Activated CD8-positive, alpha-beta T cell treated with anti-CD3 and anti-CD28 coated beads for 36 hours (primary cell): ENCODE measurements around the gene SLC7A11. TPM values are rescaled to one million over a fixed set of nuclear protein-coding genes. Genes with fewer than 3 reads are reported as not detected.

ENCODE experiments used
- ATAC-seq: fragments of 200-7000 bp; cut with Tn5 transposase; one replicate; pipeline ENCODE4 v1.10.0; 2021; ENCODE audit warnings: mild to moderate bottlenecking, moderate library complexity
- CTCF ChIA-PET: fragments of 350-600 bp; sonication (Branson Sonifier 250); formaldehyde crosslinking; loops from one replicate; lab custom pipeline; 2021; ENCODE audit warnings: antibody characterized with exemption; lab: Charles Lee
- POLR2A ChIA-PET: fragments of 350-600 bp; sonication (Branson Sonifier 250); formaldehyde crosslinking; loops from one replicate; lab custom pipeline; 2021; ENCODE audit warnings: antibody characterized with exemption; lab: Charles Lee
- DNase-seq: peaks from one replicate; pipeline ENCODE4 v3.0.0-alpha.2; 2020
- H3K27ac Mint-ChIP-seq: one replicate; pipeline ENCODE4 v1.8.0; 2021; ENCODE audit warnings: mild to moderate bottlenecking, mixed read lengths
- H3K27me3 Mint-ChIP-seq: one replicate; pipeline ENCODE4 v1.8.0; 2021; ENCODE audit warnings: mixed read lengths
- H3K36me3 Mint-ChIP-seq: one replicate; pipeline ENCODE4 v1.8.0; 2021; ENCODE audit warnings: low read depth, mixed read lengths
- H3K4me1 Mint-ChIP-seq: one replicate; pipeline ENCODE4 v1.8.0; 2021; ENCODE audit warnings: low read depth, mixed read lengths
- H3K4me3 Mint-ChIP-seq: one replicate; pipeline ENCODE4 v1.8.0; 2021; ENCODE audit warnings: mild to moderate bottlenecking, moderate library complexity, mixed read lengths
- H3K9me3 Mint-ChIP-seq: one replicate; pipeline ENCODE4 v1.8.0; 2021; ENCODE audit warnings: mixed read lengths
- CTCF ChIP-seq: fragments of 200-600 bp; IDR thresholded peaks from one replicate; pipeline ENCODE4 v1.8.0; 2022; ENCODE audit warnings: antibody characterized with exemption, mild to moderate bottlenecking
- intact Hi-C: fragments of 100-400 bp; cut with micrococcal nuclease; formaldehyde crosslinking; loops from one replicate; pipeline ENCODE4 v1.10.0; 2022
- total RNA-seq, 2 experiments: library from RNA; stranded (reverse); gene quantifications; one replicate each; pipeline ENCODE4 v1.2.3, GENCODE V29; 2021

SLC7A11 gene
- total RNA-seq, 2 experiments from 2014 or later = 3.7 to 4.5 TPM

GRCh38 chr4:138275963-138276621, 33.9 kb upstream of the SLC7A11 start:
- ATAC-seq (no peak), DNase-seq (no peak)
- intact Hi-C loops = no loop called here
- CTCF ChIA-PET = no interaction called here
- Mint-ChIP-seq H3K4me1 (no peaks in the 10 kb centered on the region), H3K9me3 (no peaks in the 10 kb centered on the region), H3K4me3 (no peak overlapping the region), H3K27ac (no peak overlapping the region), H3K36me3 (no peaks in the 10 kb centered on the region), H3K27me3 (no peaks in the 10 kb centered on the region)
- TF ChIP-seq CTCF = no peak
- POLR2A ChIA-PET = no interaction called here

- no peak for ATAC-seq
- ChIA-PET CTCF (no interaction called here), POLR2A (no interaction called here)
- H3K27ac Mint-ChIP-seq = no peak overlapping the region
- no peaks in the 10 kb centered on the region for H3K9me3 Mint-ChIP-seq
- H3K27me3 Mint-ChIP-seq = no peaks in the 10 kb centered on the region
- no peak for TF ChIP-seq CTCF
- intact Hi-C loops = no loop called here
- no peaks in the 10 kb centered on the region for H3K4me1 Mint-ChIP-seq
- no peak overlapping the region for H3K4me3 Mint-ChIP-seq
- no peaks in the 10 kb centered on the region for H3K36me3 Mint-ChIP-seq
- no peak for DNase-seq
These were observed 33.1 kb upstream of the SLC7A11 start for GRCh38 chr4:138275216-138275615.

- peaks cover 2% of the 10 kb centered on the region for H3K9me3 Mint-ChIP-seq
- intact Hi-C loops = no loop called here
- ChIA-PET POLR2A (no interaction called here), CTCF (no interaction called here)
- DNase-seq (no peak), ATAC-seq (no peak)
- no peak for TF ChIP-seq CTCF
- H3K27ac Mint-ChIP-seq = no peak overlapping the region
- no peaks in the 10 kb centered on the region for H3K4me1 Mint-ChIP-seq
- H3K4me3 Mint-ChIP-seq = no peak overlapping the region
- peaks cover 1% of the 10 kb centered on the region for H3K27me3 Mint-ChIP-seq
- H3K36me3 Mint-ChIP-seq = no peaks in the 10 kb centered on the region
These were observed 27.0 kb upstream of the SLC7A11 start for GRCh38 chr4:138269175-138269574.

- ATAC-seq (no peak), DNase-seq (no peak)
- H3K27me3 Mint-ChIP-seq = peaks cover 4% of the 10 kb centered on the region
- no peak for TF ChIP-seq CTCF
- H3K9me3 Mint-ChIP-seq = peaks cover 2% of the 10 kb centered on the region
- intact Hi-C loops = no loop called here
- ChIA-PET CTCF (no interaction called here), POLR2A (no interaction called here)
- no peak overlapping the region for H3K4me3 Mint-ChIP-seq
- H3K36me3 Mint-ChIP-seq = no peaks in the 10 kb centered on the region
- H3K27ac Mint-ChIP-seq = no peak overlapping the region
- H3K4me1 Mint-ChIP-seq = no peaks in the 10 kb centered on the region
These were observed 25.7 kb upstream of the SLC7A11 start for GRCh38 chr4:138267835-138268234.

GRCh38 chr4:138266948-138267347, 24.8 kb upstream of the SLC7A11 start:
- intact Hi-C loops = no loop called here
- H3K9me3 Mint-ChIP-seq = peaks cover 2% of the 10 kb centered on the region
- CTCF ChIA-PET = no interaction called here
- H3K27me3 Mint-ChIP-seq = peaks cover 4% of the 10 kb centered on the region
- POLR2A ChIA-PET = no interaction called here
- TF ChIP-seq CTCF = no peak
- H3K27ac Mint-ChIP-seq = no peak overlapping the region
- no peaks in the 10 kb centered on the region for H3K4me1 Mint-ChIP-seq
- DNase-seq (no peak), ATAC-seq (no peak)
- no peak overlapping the region for H3K4me3 Mint-ChIP-seq
- H3K36me3 Mint-ChIP-seq = no peaks in the 10 kb centered on the region
